8988T (cell line): ENCODE measurements around the gene CYP46A1.

ENCODE experiments used
- DNase-seq: peaks from one replicate; pipeline ENCODE4 v3.0.0; 2011

The CYP46A1 gene

GRCh38 chr14:99731547-99732435 is 47.7 kb downstream of the CYP46A1 start:
- peak; percentile 42 for DNase-seq

- DNase-seq: no peak
Observed at GRCh38 chr14:99732436-99733210, 48.5 kb downstream of the CYP46A1 start.

GRCh38 chr14:99733211-99733539 is 49.1 kb downstream of the CYP46A1 start:
- peak; percentile 37 for DNase-seq

- peak; percentile 21 for DNase-seq
Observed at GRCh38 chr14:99733540-99734405, 49.7 kb downstream of the CYP46A1 start.

GRCh38 chr14:99734406-99735051 is 50.4 kb downstream of the CYP46A1 start:
- DNase-seq: no peak

- DNase-seq: no peak
Observed at GRCh38 chr14:99735189-99736135, 51.4 kb downstream of the CYP46A1 start.

GRCh38 chr14:99736603-99737371 is 52.7 kb downstream of the CYP46A1 start:
- no peak for DNase-seq

DNA sequence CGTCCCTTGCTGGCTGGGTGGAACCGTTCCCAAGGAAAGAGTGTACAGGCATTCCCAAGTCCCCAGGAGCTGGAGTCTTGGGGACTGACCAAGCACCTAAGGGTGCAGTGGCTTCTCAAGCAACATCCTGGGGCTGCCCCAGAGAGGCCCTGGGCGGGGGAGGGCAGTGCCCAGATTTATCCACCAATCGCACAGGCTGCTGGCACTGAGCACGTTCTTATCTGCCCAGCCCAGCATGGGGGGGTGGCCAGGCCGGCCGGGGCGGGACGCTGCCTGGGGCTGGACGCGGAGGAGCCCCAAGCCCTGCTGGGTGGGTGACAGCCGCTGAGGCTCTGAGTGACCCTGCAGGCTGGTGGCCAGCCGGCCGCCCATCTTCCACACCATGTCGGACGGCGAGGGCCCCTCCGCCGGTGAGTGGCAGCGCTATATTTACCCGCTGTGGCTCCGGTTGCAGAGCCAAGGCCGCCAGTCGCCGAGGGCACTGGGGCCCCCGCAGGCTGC is 53.4 kb downstream of the CYP46A1 start:
- peak; percentile 94 for DNase-seq

- no peak for DNase-seq
Observed at GRCh38 chr14:99737956-99738667, 54.0 kb downstream of the CYP46A1 start.

DNA sequence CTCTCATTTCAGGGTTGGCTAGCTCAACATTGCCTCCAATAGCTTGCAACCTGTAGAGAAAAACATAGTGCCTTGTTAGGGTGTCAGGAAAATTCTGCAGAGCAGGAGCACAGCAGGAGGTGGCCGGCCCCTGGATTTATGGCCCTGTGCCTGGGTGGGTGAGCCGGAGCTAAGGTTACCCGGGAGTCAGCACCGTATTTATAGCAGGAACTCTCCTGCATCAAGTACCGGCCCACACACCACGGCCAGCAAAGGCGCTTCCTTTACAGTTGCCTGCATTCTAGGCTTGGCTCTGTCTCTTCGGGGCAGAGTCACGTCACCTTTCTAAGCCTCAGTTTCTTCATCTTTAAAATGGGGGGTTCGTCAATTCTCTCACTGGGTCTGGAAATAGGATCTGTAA is 56.3 kb downstream of the CYP46A1 start:
- DNase-seq: no peak

DNA sequence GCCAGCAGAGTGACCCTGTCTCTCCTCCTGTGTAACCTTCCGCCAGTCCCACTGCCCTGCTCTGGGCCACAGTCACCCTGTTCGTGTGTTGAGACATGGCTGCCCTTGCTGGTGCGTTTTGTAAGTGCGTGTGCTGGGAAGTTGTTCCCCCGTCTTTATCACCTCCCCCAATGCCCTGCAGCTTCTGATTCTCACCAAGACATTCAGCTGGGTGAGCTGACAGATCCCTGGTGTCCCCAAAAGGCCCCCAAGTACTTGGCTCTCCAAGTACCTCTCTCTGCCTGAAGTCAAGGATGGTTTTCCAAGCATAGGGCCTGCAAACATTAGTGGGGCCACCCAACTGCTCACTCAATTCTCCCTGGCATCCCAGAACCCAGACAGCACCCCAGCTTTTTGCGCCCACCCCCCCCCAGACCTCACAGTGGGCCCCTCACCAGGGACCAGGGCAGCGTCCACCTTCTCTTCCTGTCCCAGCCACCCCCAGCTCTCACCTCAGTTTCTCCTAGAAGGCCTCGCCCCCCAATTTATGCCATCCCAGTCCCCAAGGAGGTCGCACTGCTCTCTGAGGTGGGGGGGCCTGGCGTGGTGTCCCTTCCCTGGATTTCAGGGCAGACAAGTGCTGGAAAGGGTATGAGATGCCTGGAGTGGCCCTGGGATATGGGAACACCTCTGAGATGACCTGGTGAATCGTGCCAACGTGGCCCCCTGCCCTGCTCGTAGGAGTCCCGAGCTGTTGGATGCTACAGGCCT is 57.3 kb downstream of the CYP46A1 start:
- no peak for DNase-seq

DNA sequence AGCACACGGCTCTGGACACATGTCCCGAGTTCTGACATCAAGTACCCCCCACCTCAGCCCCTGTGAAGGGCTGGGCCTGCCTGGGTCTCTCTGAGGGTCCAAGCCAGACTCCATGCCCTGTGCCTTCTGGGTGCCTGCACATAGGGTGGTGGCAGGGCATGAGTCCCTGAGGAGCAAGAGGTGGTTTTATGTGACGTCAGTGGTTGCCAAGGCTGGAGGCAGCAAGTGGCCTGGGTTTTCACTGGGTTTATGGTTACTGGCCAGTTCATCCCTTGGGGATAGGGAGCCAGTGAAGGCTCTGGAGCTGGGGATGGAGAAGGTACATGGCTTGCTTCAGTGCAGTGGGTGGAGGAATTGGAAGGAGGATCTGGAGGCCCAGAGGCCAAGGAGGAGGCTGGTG is 58.0 kb downstream of the CYP46A1 start:
- no peak for DNase-seq

DNA sequence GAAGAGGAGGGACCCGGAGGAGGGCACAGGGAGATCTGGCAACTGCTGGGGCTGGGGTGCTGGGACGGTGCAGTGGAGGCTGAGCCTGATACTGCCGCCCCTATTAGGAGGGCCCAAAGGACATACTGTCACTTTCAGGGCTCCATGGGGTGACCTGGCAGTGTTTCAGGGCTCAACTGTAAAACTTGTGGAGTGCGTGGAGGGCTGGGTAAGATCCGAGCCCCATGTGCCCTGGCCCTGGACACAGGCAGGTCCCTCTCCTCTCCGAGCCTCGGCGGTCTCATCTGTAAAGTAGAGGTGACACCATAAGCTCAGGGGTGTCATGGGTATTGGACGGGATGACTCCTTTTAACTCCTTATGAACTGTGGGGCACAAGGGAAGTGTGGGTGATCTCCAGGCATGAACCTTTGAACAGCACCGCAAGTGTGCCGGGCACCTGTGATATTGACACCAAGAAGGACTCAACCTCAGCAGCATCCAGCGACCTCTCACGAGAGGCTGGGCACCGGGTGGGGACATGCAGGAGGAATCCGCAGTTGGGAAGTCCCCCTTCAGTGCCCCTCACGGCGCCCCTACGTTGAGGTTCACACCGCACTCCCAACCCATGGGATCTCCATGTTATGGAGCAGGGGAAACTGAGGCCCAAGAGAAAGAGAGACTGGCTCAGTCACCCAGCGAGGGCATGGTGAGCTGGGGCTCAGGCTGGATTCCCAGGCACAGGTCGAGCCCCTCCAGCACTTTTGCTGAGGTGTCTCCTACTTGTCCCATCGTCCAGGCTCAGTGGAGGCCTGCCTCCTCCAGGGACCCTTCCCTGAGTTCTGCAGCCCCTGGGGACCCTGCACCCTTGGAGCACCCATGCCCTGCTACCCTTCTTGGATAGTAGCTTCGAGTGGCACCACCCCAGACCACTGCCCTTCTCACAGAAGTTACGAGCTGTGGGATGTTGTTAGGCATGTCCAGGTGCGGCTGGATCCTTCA is 58.7 kb downstream of the CYP46A1 start:
- no peak for DNase-seq

DNA sequence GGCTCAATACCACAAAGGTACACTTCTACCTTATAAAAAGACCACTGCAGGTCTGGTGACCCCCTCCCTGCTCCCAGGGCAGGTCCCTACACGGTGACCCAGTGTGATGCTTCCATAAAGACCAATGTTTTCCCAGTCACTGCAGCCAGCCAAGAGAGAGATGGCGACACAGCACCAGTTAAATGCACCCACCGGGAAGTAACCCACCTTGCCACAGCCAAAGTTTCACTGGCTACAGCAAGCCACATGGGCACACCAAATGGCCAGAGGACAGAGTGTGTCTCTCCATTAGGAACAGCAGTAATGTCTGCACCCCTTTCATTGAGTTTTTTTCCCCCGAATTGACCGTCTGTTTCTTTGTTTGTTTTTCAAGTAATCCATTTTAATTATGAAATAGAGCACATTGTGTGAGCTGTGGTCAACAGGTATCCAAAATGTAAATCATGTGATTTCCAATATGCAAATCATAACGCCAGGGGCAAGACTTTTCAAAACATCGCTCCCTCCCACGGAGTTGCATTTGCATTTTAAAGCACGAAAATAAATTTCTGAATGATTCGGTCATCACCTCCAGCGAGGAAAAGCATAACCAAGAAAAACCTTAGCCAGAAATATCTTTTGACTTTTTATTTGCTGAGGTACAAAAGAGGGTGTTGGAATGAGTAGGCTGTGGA is 60.2 kb downstream of the CYP46A1 start:
- no peak for DNase-seq

DNA sequence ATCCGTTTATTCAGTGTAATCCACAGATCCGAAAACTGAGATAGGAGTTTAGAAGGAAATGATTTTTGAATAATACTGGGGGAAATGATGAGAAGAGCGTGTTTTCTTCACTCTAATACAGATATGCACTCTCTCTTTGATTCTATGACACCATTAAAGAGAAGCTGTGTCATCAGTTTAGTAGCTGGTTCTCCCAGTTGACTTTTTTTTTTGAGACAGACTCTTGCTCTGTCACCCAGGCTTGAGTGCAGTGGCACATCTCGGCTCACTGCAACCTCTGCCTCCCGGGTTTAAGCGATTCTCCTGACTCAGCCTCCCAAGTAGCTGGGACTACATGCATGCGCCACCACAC is 60.8 kb downstream of the CYP46A1 start:
- DNase-seq: no peak

DNA sequence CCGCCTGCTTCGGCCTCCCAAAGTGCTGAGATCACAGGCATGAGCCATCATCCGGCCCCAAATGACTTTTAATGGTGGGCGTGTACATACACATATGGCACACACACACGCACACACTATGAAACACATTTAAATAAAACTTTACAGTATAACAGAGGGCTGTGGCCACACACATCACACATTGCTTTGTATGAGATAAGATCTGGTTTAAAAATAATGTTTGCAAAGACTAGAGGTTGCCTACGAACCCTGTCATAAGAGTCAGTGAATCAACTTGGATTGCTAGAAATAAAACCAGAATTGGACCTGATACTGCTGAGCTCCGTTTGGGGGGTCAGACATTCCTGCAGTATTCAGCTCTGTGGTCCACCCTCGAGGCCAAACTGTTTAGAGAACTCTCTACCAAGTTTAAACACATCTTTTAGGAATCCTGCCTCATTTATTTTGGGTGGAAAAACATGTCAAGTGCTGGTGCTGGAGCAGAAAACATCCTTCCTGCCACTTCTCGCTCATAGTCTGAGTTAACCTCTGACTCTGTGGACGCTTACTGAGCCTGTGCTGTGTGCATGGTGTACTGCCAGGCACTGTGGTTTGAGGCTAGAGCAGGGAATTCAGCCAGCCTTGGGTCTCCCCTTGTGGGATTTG is 61.3 kb downstream of the CYP46A1 start:
- no peak for DNase-seq

DNA sequence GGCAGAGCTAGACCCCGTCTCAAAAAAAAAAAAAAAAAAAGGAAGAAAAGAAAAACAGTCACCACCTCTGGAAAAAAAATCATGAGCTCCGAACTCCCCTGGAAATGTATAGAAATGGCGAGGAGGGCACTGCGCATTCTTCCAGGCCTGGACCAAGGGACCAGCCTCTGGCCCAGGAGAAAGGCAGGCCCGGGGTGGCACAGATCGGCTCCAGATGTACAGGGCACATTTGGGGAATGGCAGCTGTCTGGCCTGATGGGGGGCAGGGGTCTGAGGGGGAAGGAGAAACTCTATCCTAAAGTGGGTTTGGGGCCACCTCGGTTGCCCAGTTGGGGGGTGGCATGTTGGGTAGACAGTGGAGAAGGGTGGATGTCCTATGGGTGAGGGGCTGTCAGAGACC is 63.1 kb downstream of the CYP46A1 start:
- DNase-seq: no peak
